GM21526 (cell line): Measurements from ENCODE around the gene LSM2.
"Not testable (repeated sequence)": the region's sequence is repeated elsewhere in the genome, so short reads cannot be mapped to it uniquely, and the experiment has no call there.

ENCODE experiments used
- ATAC-seq: cut with Tn5 transposase; IDR thresholded peaks from one replicate; pipeline ENCODE4 v1.9.1; 2021; ENCODE audit warnings: moderate library complexity; ENCODE audit not compliant: unreplicated experiment, low FRiP score

The LSM2 gene

DNA sequence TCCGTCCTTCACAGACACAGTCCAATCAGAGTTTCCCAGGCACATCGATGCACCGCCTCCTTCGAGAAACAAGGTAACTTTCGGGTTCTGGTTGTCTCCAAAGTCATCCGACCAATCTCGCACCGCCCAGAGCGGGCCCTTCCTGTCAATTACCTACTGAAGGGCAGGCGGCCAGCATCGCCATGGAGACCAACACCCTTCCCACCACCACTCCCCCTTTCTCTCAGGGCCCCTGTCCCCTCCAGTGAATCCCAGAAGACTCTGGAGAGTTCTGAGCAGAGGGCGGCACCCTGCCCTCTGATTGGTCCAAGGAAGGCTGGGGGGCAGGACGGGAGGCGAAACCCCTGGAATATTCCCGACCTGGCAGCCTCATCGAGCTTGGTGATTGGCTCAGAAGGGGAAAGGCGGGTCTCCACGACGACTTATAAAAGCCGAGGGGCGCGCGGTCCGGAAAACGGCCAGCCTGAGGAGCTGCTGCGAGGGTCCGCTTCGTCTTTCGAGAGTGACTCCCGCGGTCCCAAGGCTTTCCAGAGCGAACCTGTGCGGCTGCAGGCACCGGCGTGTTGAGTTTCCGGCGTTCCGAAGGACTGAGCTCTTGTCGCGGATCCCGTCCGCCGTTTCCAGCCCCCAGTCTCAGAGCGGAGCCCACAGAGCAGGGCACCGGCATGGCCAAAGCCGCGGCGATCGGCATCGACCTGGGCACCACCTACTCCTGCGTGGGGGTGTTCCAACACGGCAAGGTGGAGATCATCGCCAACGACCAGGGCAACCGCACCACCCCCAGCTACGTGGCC lies 20.7 kb upstream of the LSM2 start, which contains the start of gene HSPA1B:
HSPA1B (plus strand) TSS at position 453 of the 794 bp plus-strand sequence; CDS start at position 666, 213 bp downstream.
- peak; percentile 56 for ATAC-seq

DNA sequence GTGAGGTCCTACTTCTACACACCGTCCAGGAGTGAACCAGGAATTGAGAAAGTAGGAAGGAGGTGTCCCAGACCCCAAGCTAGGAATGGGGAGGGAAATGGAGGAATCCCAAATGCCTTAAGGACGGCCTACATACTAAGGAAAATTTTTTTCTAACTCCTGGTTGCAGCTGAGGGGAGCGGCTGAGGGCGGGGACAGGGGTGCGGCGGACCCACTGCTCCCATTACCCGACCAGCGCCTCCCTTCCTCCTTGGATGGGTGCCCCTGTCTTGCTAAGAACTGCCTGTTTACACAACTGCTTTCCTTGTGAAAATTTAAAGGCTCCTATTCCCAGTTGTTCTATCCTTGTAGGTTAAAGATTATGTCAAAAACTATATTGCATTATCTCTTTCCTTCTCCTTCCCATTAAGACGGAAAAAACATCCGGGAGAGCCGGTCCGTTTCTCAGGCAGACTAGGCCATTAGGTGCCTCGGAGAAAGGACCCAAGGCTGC lies 20.1 kb upstream of the LSM2 start:
- ATAC-seq: no peak

GRCh38 chr6:31825553-31825952 lies 18.8 kb upstream of the LSM2 start:
- no peak for ATAC-seq

- not testable (repeated sequence) for ATAC-seq
Observed at GRCh38 chr6:31823592-31824196, 16.9 kb upstream of the LSM2 start.

DNA sequence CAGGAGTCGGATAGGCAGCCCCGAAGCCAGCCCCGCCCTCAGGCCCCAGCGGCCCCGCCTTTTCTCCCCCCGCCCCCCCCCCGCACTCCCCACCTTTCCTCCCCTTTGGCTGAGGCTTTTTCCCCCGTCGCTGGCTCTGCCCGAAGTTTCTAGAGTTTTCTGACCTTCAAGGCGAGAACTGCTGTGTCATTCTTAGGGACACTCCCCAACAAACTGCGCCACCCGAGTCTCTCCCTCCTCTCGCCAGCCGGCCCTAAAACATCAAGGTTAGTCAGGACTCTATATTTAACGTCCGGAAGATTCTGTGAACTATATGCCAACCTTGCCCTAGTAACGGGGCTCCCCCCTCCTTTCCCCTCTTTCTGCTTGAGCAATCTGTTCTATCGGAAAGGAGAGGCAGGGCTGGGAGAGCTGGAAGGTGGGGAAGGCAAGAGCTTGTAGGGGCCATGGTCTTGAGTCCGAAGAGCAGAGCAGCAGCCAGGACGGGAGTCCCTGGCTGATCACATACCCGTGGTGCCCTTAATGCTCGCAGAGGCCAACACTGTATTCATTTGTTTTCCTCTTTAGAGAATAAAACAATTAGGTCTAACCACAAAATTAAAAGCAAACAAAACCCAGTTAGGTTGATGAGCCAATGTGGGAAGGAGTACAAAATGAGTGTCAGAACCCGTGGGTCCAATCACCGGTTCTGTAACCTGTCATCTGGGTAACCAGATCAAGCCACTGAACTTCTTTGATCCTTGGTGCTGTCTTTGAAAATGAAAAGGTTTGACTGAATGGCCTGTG lies 15.5 kb upstream of the LSM2 start:
- ATAC-seq: no peak

- no peak for ATAC-seq
Observed at GRCh38 chr6:31821301-31822035, 14.7 kb upstream of the LSM2 start.

DNA sequence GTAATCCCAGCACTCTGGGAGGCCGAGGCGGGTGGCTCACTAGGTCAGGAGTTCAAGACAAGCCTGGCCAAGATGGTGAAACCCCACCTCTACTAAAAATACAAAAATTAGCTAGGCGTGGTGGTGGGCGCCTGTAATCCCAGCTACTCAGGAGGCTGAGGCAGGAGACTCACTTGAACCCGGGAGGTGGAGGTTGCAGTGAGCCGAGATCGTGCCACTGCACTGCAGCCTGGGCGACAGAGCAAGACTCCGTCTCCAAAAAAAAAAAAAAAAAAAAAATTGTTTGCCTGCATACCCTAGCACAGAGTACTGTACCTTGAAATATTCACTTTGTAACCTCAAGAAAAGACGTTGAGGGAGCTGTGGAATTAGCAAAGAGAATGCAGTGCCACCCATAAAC lies 13.6 kb upstream of the LSM2 start:
- not testable (repeated sequence) for ATAC-seq

DNA sequence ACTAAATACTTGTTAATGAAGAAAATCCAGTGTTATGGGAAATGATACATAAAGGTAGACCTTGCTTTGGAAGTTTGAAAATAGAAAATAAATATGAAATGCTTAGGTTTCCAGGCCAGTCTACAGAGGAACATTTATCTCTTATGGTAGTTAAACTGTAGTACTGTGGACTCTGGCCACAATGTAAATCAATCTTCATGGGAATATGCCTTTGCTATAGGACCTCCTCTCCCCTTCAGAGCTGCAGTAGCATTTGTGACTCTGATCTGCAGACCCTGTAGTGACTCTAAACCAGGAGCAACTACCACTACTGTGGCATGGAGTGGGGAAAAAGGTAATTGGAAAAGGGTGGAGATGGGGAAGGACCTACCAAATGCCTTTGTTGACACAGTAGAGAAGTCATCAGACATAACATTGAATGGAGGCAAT lies 13.1 kb upstream of the LSM2 start:
- no peak for ATAC-seq

DNA sequence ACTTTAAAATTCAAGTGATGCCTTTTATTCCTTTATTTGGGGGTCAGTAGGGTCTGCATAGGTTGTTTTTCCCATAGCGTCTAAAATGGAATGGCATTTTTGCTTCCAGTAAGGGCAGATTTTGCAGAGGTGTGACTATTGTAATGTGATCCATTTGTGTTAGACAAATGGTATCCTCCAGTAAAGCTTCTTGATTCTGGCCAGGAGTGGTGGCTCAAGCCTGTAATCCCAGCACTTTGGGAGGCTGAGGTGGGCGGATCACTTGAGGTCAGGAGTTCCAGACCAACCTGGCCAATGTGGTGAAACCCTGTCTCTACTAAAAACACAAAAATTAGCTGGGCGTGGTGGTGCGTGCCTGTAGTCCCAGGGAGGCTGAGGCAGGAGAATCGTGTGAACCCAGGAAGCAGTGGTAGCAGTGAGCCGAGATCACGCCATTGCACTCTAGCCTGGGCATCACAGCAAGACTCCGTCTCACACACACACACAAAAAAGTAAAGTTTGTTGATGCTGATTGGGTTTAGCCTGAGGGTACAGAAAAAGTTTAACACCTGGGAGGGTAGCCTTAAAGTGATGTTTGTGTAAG lies 11.3 kb upstream of the LSM2 start:
- not testable (repeated sequence) for ATAC-seq

GRCh38 chr6:31817133-31817928 lies 10.6 kb upstream of the LSM2 start:
- ATAC-seq: not testable (repeated sequence)

GRCh38 chr6:31815025-31815838 lies 8.5 kb upstream of the LSM2 start, which contains the start of the genes HSPA1A and HSPA1L:
HSPA1A (plus strand) TSS chr6:31815543; CDS start chr6:31815757, 214 bp downstream.
HSPA1L (minus strand) TSS chr6:31815283; CDS start chr6:31811972, 3,311 bp downstream.
- ATAC-seq: peak; percentile 23

DNA sequence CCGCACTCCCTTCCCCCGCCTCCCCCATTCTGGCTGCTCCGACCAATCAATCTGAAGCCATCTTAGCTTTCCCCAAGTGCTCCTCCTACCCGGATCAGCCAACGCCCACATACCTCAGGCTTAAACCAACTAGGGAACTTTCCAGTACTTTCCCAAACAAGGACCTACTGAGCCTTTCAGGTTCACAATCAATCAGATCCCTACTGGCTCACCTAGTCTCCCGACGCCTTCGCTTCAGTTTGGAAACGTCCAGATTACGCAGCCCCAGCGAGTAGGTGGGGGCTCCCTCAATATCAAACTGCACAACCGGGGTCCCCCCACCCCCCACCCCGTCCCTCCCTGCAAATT lies 7.9 kb upstream of the LSM2 start:
- no peak for ATAC-seq

- ATAC-seq: no peak
Observed at GRCh38 chr6:31813465-31813849, 6.7 kb upstream of the LSM2 start.

DNA sequence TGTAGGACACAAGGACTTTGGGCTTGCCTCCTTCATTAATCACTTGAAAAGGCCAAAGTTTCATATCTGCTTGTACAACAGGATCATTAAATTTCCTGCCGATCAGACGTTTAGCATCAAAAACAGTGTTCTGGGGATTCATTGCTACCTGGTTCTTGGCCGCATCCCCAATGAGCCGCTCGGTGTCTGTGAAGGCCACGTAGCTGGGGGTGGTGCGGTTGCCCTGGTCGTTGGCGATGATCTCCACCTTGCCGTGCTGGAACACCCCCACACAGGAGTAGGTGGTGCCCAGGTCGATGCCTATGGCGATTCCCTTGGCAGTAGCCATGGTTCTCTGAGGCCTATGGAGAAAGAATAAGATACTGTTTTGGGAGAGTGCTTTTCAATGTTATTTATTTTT lies 4.9 kb upstream of the LSM2 start:
- ATAC-seq: no peak

DNA sequence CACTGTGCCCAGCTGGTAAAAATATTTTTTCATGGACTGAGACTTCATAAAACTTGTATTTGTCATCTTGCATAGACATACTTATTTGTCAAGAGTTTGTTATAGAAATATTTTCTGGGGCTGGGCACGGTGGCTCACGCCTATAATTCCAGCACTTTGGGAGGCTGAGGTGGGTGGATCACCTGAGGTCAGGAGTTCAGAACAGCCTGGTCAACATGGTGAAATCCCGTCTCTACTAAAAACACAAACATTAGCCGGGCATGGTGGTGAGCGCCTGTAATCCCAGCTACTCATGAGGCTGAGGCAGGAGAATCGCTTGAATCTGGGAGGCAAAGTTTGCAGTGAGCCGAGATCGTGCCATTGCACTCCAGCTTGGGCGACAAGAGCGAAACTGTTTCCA lies 1.8 kb upstream of the LSM2 start:
- ATAC-seq: not testable (repeated sequence)

DNA sequence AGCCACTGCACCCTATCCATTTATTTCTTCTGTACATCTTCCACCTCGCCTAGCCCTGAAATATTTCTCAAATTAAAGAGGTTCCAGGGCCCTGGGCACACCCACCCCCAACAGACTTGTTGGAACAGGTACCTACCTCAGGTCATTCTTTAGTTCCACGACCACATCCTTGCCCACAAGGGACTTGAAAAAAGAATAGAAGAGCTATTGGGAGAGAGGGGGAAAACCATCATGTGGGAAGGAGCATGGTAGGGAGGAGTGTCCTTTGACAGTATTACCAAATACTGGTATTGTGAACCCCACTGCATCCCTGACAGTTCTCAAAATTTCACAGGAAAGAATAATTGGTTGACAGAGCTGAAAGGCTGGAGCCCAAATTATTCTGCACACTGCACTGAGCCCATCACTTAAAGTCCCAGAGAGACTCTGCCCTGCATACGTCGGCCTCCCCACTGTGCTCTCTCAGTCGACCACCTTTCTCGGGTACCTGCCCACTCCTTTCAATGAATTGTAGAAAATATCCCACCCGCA lies 762 bp downstream of the LSM2 start:
- ATAC-seq: peak; percentile 23

DNA sequence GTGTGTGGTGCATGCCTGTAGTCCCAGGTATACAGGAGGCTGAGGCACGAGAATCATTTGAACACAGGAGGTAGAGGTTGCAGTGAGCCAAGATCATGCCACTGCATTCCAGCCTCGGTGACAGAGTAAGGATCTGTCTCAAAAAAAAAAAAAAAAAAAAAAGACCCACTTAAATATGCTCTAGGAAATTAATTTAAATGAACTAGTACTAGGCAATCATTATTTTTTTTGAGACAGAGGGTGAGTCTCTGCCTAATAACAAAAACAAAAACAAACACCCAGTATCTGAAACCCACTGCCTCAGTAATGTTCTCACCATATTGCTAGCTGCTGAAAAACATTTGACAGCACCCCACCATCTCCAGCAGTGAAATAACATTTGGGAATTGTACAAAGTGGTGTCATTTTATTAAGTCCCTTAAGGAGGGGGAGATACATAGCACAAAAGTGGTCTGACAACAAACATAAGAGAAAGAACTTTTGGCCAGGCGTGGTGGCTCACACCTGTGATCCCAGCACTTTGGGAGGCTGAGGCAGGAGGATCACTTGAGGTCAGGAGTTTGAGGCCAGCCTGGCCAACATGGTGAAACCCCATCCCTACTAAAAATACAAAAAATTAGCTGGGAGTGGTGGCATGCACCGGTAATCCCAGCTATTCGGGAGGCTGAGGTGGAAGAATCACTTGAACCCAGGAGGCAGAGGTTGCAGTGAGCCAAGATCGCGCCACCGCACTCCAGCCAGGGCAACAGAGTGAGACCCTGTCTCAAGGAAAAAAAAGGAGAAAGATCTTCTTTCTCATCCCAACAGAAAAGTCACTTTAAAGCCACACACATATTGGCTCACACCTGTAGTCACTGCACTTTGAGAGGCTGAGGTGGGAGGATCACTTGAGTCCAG lies 5.5 kb downstream of the LSM2 start:
- not testable (repeated sequence) for ATAC-seq
